Karpas-422 (cell line): ENCODE data around the gene TNFSF13. TPM values are rescaled to one million over a fixed set of nuclear protein-coding genes. Genes with fewer than 3 reads are reported as not detected.

Experiments used
- DNase-seq: peaks from one replicate; pipeline ENCODE4 v3.0.0-alpha.2; 2015
- H2AFZ ChIP-seq: fragments of 200-600 bp; sonication (generic); 2 replicates; pipeline ENCODE4 v1.6.1; 2014; ENCODE audit warnings: antibody characterized with exemption, low read length, mixed read lengths
- H3K27ac ChIP-seq: fragments of 200-600 bp; sonication (generic); 2 replicates; pipeline ENCODE4 v1.5.1; 2014; ENCODE audit warnings: mild to moderate bottlenecking, low read length, moderate library complexity
- H3K27me3 ChIP-seq: fragments of 200-600 bp; sonication (generic); 2 replicates; pipeline ENCODE4 v1.6.1; 2014; ENCODE audit warnings: low read length, mixed read lengths
- H3K36me3 ChIP-seq: fragments of 200-600 bp; sonication (generic); 2 replicates; pipeline ENCODE4 v1.6.1; 2014; ENCODE audit warnings: low read length, mixed read lengths; ENCODE audit not compliant: insufficient read depth
- H3K4me1 ChIP-seq: fragments of 200-600 bp; sonication (generic); 2 replicates; pipeline ENCODE4 v1.6.1; 2014; ENCODE audit warnings: mild to moderate bottlenecking, low read length, mixed read lengths
- H3K4me2 ChIP-seq: fragments of 200-600 bp; sonication (generic); 2 replicates; pipeline ENCODE4 v1.6.1; 2014; ENCODE audit warnings: low read length, low read depth, mild to moderate bottlenecking; ENCODE audit not compliant: poor library complexity, severe bottlenecking
- H3K4me3 ChIP-seq: fragments of 200-600 bp; sonication (generic); 2 replicates; pipeline ENCODE4 v1.5.1; 2014; ENCODE audit warnings: mild to moderate bottlenecking, antibody characterized with exemption, low read length, mixed read lengths
- H3K79me2 ChIP-seq: fragments of 200-600 bp; sonication (generic); 2 replicates; pipeline ENCODE4 v1.6.1; 2014; ENCODE audit warnings: mild to moderate bottlenecking, low read length, mixed read lengths
- H3K9ac ChIP-seq: fragments of 200-600 bp; sonication (generic); 2 replicates; pipeline ENCODE4 v1.6.0; 2014; ENCODE audit warnings: low read length
- H3K9me2 ChIP-seq: fragments of 200-600 bp; sonication (generic), shearing (Covaris generic); replicated peaks from 2 replicates; pipeline ENCODE4 v1.6.0; 2014; ENCODE audit warnings: mild to moderate bottlenecking, low read length, moderate library complexity; ENCODE audit not compliant: insufficient read depth
- H3K9me3 ChIP-seq: fragments of 300-700, 200-600 bp; sonication (generic); 2 replicates; pipeline ENCODE4 v1.6.1; 2014; ENCODE audit warnings: low read length, mixed read lengths
- H4K20me1 ChIP-seq: fragments of 200-600 bp; sonication (generic); 2 replicates; pipeline ENCODE4 v1.6.1; 2014; ENCODE audit warnings: mild to moderate bottlenecking, antibody characterized with exemption, low read length, low read depth; ENCODE audit not compliant: insufficient read depth
- total RNA-seq: library from RNA; depleted of rRNA; stranded (reverse); fragments of >200 nt; shearing (Covaris generic); gene quantifications from 2 replicates; pipeline ENCODE4 v1.2.3, GENCODE V29; 2014; ENCODE audit warnings: low replicate concordance

Gene TNFSF13
- total RNA-seq, 1 experiment from 2014 or later, result 4.0 TPM

- Histone ChIP-seq H3K9me2 (no peaks in the 10 kb centered on the region), H3K4me3 (peak overlapping the region; percentile 86), H3K4me1 (peaks cover 44% of the 10 kb centered on the region), H3K4me2 (peak overlapping the region; percentile 88), H3K27me3 (no peaks in the 10 kb centered on the region), H3K36me3 (peaks cover 31% of the 10 kb centered on the region), H3K9ac (peak overlapping the region; percentile 87), H2AFZ (no peak overlapping the region), H4K20me1 (peaks cover 10% of the 10 kb centered on the region; the same call in 1 of the 2 replicates), H3K79me2 (peaks cover 48% of the 10 kb centered on the region), H3K9me3 (no peaks in the 10 kb centered on the region), H3K27ac (peak overlapping the region; percentile 62)
- peak; percentile 72 for DNase-seq
Observed at GRCh38 chr17:7562208-7562605, 3.7 kb downstream of the TNFSF13 start.

DNA sequence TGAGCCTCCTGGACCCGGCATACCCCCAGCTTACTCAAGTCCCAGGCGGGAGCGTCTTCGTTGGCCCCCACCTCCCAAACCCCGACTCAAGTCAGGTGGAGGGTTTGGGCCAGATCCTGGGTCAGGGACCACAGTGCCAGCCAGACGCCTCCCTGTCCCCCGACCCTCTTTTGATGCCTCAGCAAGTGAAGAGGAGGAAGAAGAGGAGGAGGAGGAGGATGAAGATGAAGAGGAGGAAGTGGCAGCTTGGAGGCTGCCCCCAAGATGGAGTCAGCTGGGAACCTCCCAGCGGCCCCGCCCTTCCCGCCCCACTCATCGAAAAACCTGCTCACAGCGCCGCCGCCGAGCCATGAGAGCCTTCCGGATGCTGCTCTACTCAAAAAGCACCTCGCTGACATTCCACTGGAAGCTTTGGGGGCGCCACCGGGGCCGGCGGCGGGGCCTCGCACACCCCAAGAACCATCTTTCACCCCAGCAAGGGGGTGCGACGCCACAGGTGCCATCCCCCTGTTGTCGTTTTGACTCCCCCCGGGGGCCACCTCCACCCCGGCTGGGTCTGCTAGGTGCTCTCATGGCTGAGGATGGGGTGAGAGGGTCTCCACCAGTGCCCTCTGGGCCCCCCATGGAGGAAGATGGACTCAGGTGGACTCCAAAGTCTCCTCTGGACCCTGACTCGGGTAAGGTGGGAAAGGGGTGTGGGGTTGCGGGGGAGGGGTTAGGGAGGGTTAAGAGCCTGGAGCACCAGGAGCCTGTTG, 4.7 kb downstream of the TNFSF13 start:
- Histone ChIP-seq H3K4me3 (peak overlapping the region; percentile 86), H3K4me1 (peaks cover 38% of the 10 kb centered on the region), H3K27me3 (no peaks in the 10 kb centered on the region), H3K9me2 (no peaks in the 10 kb centered on the region), H4K20me1 (peaks cover 10% of the 10 kb centered on the region; the same call in 1 of the 2 replicates), H3K36me3 (peaks cover 35% of the 10 kb centered on the region), H3K9me3 (no peaks in the 10 kb centered on the region), H3K79me2 (peaks cover 48% of the 10 kb centered on the region), H3K9ac (peak overlapping the region; percentile 87), H3K4me2 (peak overlapping the region; percentile 88), H2AFZ (no peak overlapping the region), H3K27ac (peak overlapping the region; percentile 62; the same call in 1 of the 2 replicates)
- no peak for DNase-seq

GRCh38 chr17:7569571-7569970, 11.0 kb downstream of the TNFSF13 start:
- Histone ChIP-seq H3K4me3 (no peak overlapping the region), H4K20me1 (peaks cover 24% of the 10 kb centered on the region), H3K4me1 (peaks cover 15% of the 10 kb centered on the region), H3K79me2 (peaks cover 42% of the 10 kb centered on the region), H3K9me3 (no peaks in the 10 kb centered on the region), H3K9ac (no peak overlapping the region), H3K36me3 (peaks cover 50% of the 10 kb centered on the region), H3K27me3 (no peaks in the 10 kb centered on the region), H3K4me2 (no peak overlapping the region), H3K9me2 (no peaks in the 10 kb centered on the region), H2AFZ (no peak overlapping the region), H3K27ac (no peak overlapping the region)
- no peak for DNase-seq

GRCh38 chr17:7570351-7570750, 11.8 kb downstream of the TNFSF13 start:
- peaks cover 23% of the 10 kb centered on the region for H3K4me1 ChIP-seq
- H3K4me2 ChIP-seq, result no peak overlapping the region

DNA sequence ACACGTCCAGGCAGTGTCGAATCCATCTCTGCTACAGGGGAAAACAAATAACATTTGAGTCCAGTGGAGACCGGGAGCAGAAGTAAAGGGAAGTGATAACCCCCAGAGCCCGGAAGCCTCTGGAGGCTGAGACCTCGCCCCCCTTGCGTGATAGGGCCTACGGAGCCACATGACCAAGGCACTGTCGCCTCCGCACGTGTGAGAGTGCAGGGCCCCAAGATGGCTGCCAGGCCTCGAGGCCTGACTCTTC, 13.7 kb downstream of the TNFSF13 start:
- Histone ChIP-seq H3K27ac (peak overlapping the region; percentile 77), H3K36me3 (peaks cover 57% of the 10 kb centered on the region), H3K4me2 (peak overlapping the region; percentile 91), H3K27me3 (no peaks in the 10 kb centered on the region), H4K20me1 (peaks cover 40% of the 10 kb centered on the region), H3K9me2 (no peaks in the 10 kb centered on the region), H2AFZ (no peak overlapping the region), H3K9me3 (no peaks in the 10 kb centered on the region), H3K79me2 (peaks cover 38% of the 10 kb centered on the region), H3K9ac (peak overlapping the region; percentile 95), H3K4me1 (peaks cover 42% of the 10 kb centered on the region), H3K4me3 (peak overlapping the region; percentile 85)
- no peak for DNase-seq

More at GRCh38 chr17:7570351-7570750, 11.8 kb downstream of the TNFSF13 start:
- H3K9me2 ChIP-seq, result no peaks in the 10 kb centered on the region
- H4K20me1 ChIP-seq, result peaks cover 26% of the 10 kb centered on the region
- H3K4me3 ChIP-seq, result no peak overlapping the region
- peaks cover 42% of the 10 kb centered on the region for H3K79me2 ChIP-seq
- no peaks in the 10 kb centered on the region for H3K27me3 ChIP-seq
- peaks cover 50% of the 10 kb centered on the region for H3K36me3 ChIP-seq
- H2AFZ ChIP-seq, result no peak overlapping the region
- no peak overlapping the region for H3K27ac ChIP-seq
- no peak for DNase-seq
- H3K9ac ChIP-seq, result peak overlapping the region; percentile 63; the same call in 1 of the 2 replicates
- no peaks in the 10 kb centered on the region for H3K9me3 ChIP-seq

GRCh38 chr17:7572588-7573323, 14.2 kb downstream of the TNFSF13 start:
- peak overlapping the region; percentile 91 for H3K27ac ChIP-seq
- no peak overlapping the region for H2AFZ ChIP-seq
- peak overlapping the region; percentile 99 for H3K9ac ChIP-seq
- H3K4me1 ChIP-seq, result peaks cover 47% of the 10 kb centered on the region
- no peaks in the 10 kb centered on the region for H3K9me3 ChIP-seq
- H3K36me3 ChIP-seq, result peaks cover 58% of the 10 kb centered on the region
- peak; percentile 99 for DNase-seq
- peak overlapping the region; percentile 96 for H3K4me3 ChIP-seq
- peak overlapping the region; percentile 81 for H3K4me2 ChIP-seq
- peaks cover 43% of the 10 kb centered on the region for H4K20me1 ChIP-seq
- H3K79me2 ChIP-seq, result peaks cover 38% of the 10 kb centered on the region
- no peaks in the 10 kb centered on the region for H3K27me3 ChIP-seq
- H3K9me2 ChIP-seq, result no peaks in the 10 kb centered on the region

GRCh38 chr17:7573324-7574080, 15.0 kb downstream of the TNFSF13 start:
- Histone ChIP-seq H3K9me3 (no peaks in the 10 kb centered on the region), H3K4me1 (peaks cover 52% of the 10 kb centered on the region), H3K36me3 (peaks cover 61% of the 10 kb centered on the region), H3K4me3 (peak overlapping the region; percentile 96), H4K20me1 (peaks cover 45% of the 10 kb centered on the region), H3K79me2 (peaks cover 38% of the 10 kb centered on the region), H3K27ac (peak overlapping the region; percentile 91), H3K9ac (peak overlapping the region; percentile 99), H3K27me3 (no peaks in the 10 kb centered on the region), H3K9me2 (no peaks in the 10 kb centered on the region), H3K4me2 (peak overlapping the region; percentile 81), H2AFZ (no peak overlapping the region)
- DNase-seq, result peak; percentile 92
